ENCODE data around the gene TOM1L2. TPM values are rescaled to one million over a fixed set of nuclear protein-coding genes. Genes with fewer than 3 reads are reported as not detected.

TOM1L2 gene
- total RNA-seq (10 to 100 TPM; 42.2 to 44.2 TPM), total RNA-seq (31.1 to 47.9 reads per million in 2 donors)

- DNase-seq (peak; percentile 99 to 100 (median 99)), ATAC-seq (peak; percentile 90)
- Mint-ChIP-seq H3K4me1 (peaks cover 47% of the 10 kb centered on the region), H3K4me3 (peak within 1 kb of the TSS; percentile 98), H3K27me3 (no peaks in the 10 kb centered on the region), H3K36me3 (ENCODE audit: low read depth) (no peaks in the 10 kb centered on the region), H3K27ac (peak within 1 kb of the TSS; percentile 91)
- no peaks in the 10 kb centered on the region for H3K9me3 ChIP-seq (ENCODE audit: control insufficient read depth, low read length, poor library complexity, severe bottlenecking)
These were observed at the start of gene TOM1L2, which contains the start of gene DRC3 for GRCh38 chr17:17972126-17972951. TSS of gene TOM1L2 (minus strand) at chr17:17972400. CDS start at chr17:17972313, 87 bp downstream. TSS of gene DRC3 (plus strand) at chr17:17972862. CDS start at chr17:17977599, 4,737 bp downstream.

DNA sequence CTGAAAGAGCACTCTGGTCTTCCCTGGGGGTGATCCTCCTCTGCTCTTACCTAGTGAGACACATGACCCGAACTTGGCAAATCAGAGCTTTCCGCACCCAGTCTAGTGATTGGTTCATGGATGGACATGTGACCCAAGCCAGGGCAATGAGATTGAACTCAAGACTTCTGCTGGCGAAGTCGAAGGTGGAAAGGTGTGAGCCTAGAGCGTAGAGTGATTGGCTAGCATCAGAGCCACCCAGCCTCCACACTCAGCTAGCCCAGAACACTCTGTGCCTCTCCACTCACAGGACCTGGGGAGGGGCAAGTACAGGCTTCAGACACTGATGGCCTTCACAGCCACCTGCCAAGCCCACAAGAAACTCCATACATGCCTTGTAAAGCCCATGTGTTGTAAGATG lies 49.2 kb upstream of the TOM1L2 start:
- H3K9me3 ChIP-seq (ENCODE audit: control insufficient read depth, low read length, poor library complexity, severe bottlenecking): no peaks in the 10 kb centered on the region
- no peaks in the 10 kb centered on the region for H3K36me3 Mint-ChIP-seq (ENCODE audit: low read depth)
- H3K27me3 Mint-ChIP-seq: no peaks in the 10 kb centered on the region
- no peak for DNase-seq
- no peak overlapping the region for H3K4me3 Mint-ChIP-seq
- no peak overlapping the region for H3K27ac Mint-ChIP-seq
- no peak for ATAC-seq
- H3K4me1 Mint-ChIP-seq: peaks cover 3% of the 10 kb centered on the region

DNA sequence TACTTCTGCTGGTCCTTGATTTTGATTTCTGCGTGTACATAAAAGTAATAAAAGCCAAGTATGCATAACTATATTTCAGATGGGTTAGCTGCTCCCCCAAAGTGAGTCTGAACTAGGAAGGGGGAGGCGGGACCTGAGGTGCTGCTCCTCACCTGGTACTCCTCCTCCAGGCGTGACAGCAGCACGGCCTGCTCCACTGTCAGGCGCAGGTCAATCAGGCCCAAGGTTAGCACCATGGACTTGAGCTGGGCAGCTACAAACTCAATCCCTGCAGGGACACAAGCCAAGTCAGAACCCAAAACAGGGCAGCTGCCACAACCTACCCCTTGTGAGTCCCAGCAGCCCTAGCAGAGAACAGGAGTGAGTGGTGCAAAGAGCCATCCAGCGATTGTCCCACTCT lies 48.8 kb upstream of the TOM1L2 start:
- ATAC-seq: no peak
- DNase-seq: no peak
- Mint-ChIP-seq H3K27ac (no peak overlapping the region), H3K4me1 (peaks cover 3% of the 10 kb centered on the region), H3K36me3 (ENCODE audit: low read depth) (no peaks in the 10 kb centered on the region), H3K27me3 (no peaks in the 10 kb centered on the region), H3K4me3 (no peak overlapping the region)
- no peaks in the 10 kb centered on the region for H3K9me3 ChIP-seq (ENCODE audit: control insufficient read depth, low read length, poor library complexity, severe bottlenecking)

- H3K27ac Mint-ChIP-seq: no peak overlapping the region
- H3K9me3 ChIP-seq (ENCODE audit: control insufficient read depth, low read length, poor library complexity, severe bottlenecking): no peaks in the 10 kb centered on the region
- H3K36me3 Mint-ChIP-seq (ENCODE audit: low read depth): no peaks in the 10 kb centered on the region
- ATAC-seq (no peak), DNase-seq (no peak)
- H3K4me1 Mint-ChIP-seq: no peaks in the 10 kb centered on the region
- no peak overlapping the region for H3K4me3 Mint-ChIP-seq
- H3K27me3 Mint-ChIP-seq: no peaks in the 10 kb centered on the region
These were observed 47.6 kb upstream of the TOM1L2 start for GRCh38 chr17:18019838-18020154.

DNA sequence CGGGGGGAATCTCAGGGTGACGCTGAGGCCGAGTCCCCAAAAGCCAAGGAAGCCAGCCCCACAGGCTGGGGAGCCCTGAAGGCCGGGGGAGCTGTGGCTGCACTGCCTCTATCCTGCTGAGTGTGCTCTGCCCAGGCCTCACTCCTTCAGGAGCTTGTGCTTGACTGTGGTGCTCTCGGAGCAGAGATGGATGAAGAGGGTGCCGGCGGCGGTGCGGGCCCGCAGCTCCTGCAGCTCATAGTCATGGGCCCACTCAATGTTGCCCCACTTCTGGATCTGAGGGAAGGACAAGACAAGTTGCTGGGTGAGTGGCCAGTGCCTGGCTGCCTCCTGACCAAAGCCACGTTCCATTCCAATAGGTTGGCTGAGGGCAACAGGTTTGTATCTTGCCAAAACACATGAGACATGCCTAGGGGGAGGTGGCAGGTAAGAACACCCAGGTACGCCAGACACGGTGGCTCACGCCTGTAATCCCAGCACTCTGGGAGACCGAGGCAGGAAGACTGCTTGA lies 46.3 kb upstream of the TOM1L2 start:
- Mint-ChIP-seq H3K27ac (no peak overlapping the region), H3K4me3 (no peak overlapping the region), H3K27me3 (no peaks in the 10 kb centered on the region), H3K36me3 (ENCODE audit: low read depth) (no peaks in the 10 kb centered on the region), H3K4me1 (no peaks in the 10 kb centered on the region)
- no peak for ATAC-seq
- H3K9me3 ChIP-seq (ENCODE audit: control insufficient read depth, low read length, poor library complexity, severe bottlenecking): no peaks in the 10 kb centered on the region
- no peak for DNase-seq

- H3K36me3 Mint-ChIP-seq (ENCODE audit: low read depth): no peaks in the 10 kb centered on the region
- H3K9me3 ChIP-seq (ENCODE audit: control insufficient read depth, low read length, poor library complexity, severe bottlenecking): no peaks in the 10 kb centered on the region
- no peaks in the 10 kb centered on the region for H3K27me3 Mint-ChIP-seq
- DNase-seq: no peak
- H3K27ac Mint-ChIP-seq: no peak overlapping the region
- H3K4me3 Mint-ChIP-seq: no peak overlapping the region
- no peak for ATAC-seq
- H3K4me1 Mint-ChIP-seq: no peaks in the 10 kb centered on the region
These were observed 45.8 kb upstream of the TOM1L2 start for GRCh38 chr17:18017958-18018357.

GRCh38 chr17:18016426-18016825 lies 44.2 kb upstream of the TOM1L2 start:
- Mint-ChIP-seq H3K4me1 (peaks cover 2% of the 10 kb centered on the region), H3K27ac (no peak overlapping the region), H3K36me3 (ENCODE audit: low read depth) (no peaks in the 10 kb centered on the region), H3K4me3 (no peak overlapping the region), H3K27me3 (no peaks in the 10 kb centered on the region)
- no peaks in the 10 kb centered on the region for H3K9me3 ChIP-seq (ENCODE audit: control insufficient read depth, low read length, poor library complexity, severe bottlenecking)
- no peak for ATAC-seq
- DNase-seq: no peak

GRCh38 chr17:18015593-18015992 lies 43.4 kb upstream of the TOM1L2 start:
- Mint-ChIP-seq H3K27me3 (no peaks in the 10 kb centered on the region), H3K4me1 (peaks cover 2% of the 10 kb centered on the region), H3K36me3 (ENCODE audit: low read depth) (no peaks in the 10 kb centered on the region), H3K4me3 (no peak overlapping the region), H3K27ac (no peak overlapping the region)
- ATAC-seq (no peak), DNase-seq (no peak)
- no peaks in the 10 kb centered on the region for H3K9me3 ChIP-seq (ENCODE audit: control insufficient read depth, low read length, poor library complexity, severe bottlenecking)

- Mint-ChIP-seq H3K4me1 (peaks cover 2% of the 10 kb centered on the region), H3K27ac (no peak overlapping the region), H3K4me3 (no peak overlapping the region), H3K36me3 (ENCODE audit: low read depth) (no peaks in the 10 kb centered on the region), H3K27me3 (no peaks in the 10 kb centered on the region)
- ATAC-seq (no peak), DNase-seq (no peak)
- no peaks in the 10 kb centered on the region for H3K9me3 ChIP-seq (ENCODE audit: control insufficient read depth, low read length, poor library complexity, severe bottlenecking)
These were observed 41.8 kb upstream of the TOM1L2 start for GRCh38 chr17:18014006-18014405.

GRCh38 chr17:18011286-18011685 lies 39.1 kb upstream of the TOM1L2 start:
- ATAC-seq (no peak), DNase-seq (no peak)
- Mint-ChIP-seq H3K4me3 (no peak overlapping the region), H3K27me3 (no peaks in the 10 kb centered on the region), H3K36me3 (ENCODE audit: low read depth) (peaks cover 7% of the 10 kb centered on the region), H3K4me1 (peaks cover 6% of the 10 kb centered on the region), H3K27ac (no peak overlapping the region)
- no peaks in the 10 kb centered on the region for H3K9me3 ChIP-seq (ENCODE audit: control insufficient read depth, low read length, poor library complexity, severe bottlenecking)

DNA sequence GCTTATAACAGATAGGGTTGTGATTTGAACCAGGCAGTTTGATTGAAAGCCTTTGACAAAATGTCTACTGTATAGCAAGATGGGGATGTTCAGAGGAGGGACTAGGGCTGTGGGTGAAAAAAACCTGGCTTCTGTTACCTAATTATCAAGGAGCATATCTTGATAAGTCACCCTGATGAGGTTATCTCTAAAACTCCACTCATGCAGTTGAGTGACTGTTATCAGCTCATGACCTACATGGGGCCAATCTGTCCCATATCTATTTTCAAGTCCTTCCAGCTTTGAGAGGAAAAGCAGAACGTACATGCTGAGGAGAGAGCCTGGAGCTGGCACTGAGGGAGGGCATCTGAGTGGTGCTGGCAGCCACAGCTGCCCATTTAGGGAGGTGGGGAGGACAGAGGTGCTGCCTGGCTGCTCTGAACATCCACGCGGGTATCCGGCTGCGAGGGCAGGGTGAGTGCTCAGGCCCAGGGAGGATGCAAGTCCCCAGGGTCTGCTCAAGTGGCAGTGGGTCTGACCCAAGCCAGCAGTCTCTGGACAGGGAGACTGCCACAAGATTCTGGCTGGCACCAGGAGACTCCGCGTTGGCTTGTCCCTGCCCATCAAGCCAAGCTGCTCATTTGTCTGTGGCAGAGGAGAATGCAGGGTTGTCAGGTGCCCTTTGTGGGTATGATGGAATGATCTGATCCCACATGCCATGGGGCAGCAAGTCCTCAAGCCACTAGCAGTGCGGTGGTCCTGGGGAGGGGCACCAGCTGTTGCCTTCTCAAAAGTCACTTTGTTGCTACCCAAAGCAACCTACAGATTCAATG lies 37.6 kb upstream of the TOM1L2 start:
- Mint-ChIP-seq H3K4me1 (peaks cover 11% of the 10 kb centered on the region), H3K27me3 (no peaks in the 10 kb centered on the region), H3K27ac (peak overlapping the region; percentile 49), H3K36me3 (ENCODE audit: low read depth) (peaks cover 7% of the 10 kb centered on the region), H3K4me3 (no peak overlapping the region)
- DNase-seq: no peak
- no peak for ATAC-seq
- H3K9me3 ChIP-seq (ENCODE audit: control insufficient read depth, low read length, poor library complexity, severe bottlenecking): no peaks in the 10 kb centered on the region

GRCh38 chr17:18008496-18009268 lies 36.5 kb upstream of the TOM1L2 start:
- DNase-seq (no peak), ATAC-seq (no peak)
- no peaks in the 10 kb centered on the region for H3K27me3 Mint-ChIP-seq
- H3K9me3 ChIP-seq (ENCODE audit: control insufficient read depth, low read length, poor library complexity, severe bottlenecking): no peaks in the 10 kb centered on the region
- no peak overlapping the region for H3K4me3 Mint-ChIP-seq
- H3K27ac Mint-ChIP-seq: no peak overlapping the region
- H3K4me1 Mint-ChIP-seq: peaks cover 11% of the 10 kb centered on the region
- H3K36me3 Mint-ChIP-seq (ENCODE audit: low read depth): peaks cover 7% of the 10 kb centered on the region

Data from T-helper 17 cell (primary cell).